HG03558 (cell line): ENCODE measurements around the gene EPHA2.
"Not testable (repeated sequence)": the region's sequence is repeated elsewhere in the genome, so short reads cannot be mapped to it uniquely, and the experiment has no call there.

Experiments used
- ATAC-seq: cut with Tn5 transposase; IDR thresholded peaks from one replicate; pipeline ENCODE4 v1.9.1; 2021; ENCODE audit warnings: moderate number of reproducible peaks; ENCODE audit not compliant: unreplicated experiment; ENCODE audit errors: extremely low read depth

EPHA2 gene

DNA sequence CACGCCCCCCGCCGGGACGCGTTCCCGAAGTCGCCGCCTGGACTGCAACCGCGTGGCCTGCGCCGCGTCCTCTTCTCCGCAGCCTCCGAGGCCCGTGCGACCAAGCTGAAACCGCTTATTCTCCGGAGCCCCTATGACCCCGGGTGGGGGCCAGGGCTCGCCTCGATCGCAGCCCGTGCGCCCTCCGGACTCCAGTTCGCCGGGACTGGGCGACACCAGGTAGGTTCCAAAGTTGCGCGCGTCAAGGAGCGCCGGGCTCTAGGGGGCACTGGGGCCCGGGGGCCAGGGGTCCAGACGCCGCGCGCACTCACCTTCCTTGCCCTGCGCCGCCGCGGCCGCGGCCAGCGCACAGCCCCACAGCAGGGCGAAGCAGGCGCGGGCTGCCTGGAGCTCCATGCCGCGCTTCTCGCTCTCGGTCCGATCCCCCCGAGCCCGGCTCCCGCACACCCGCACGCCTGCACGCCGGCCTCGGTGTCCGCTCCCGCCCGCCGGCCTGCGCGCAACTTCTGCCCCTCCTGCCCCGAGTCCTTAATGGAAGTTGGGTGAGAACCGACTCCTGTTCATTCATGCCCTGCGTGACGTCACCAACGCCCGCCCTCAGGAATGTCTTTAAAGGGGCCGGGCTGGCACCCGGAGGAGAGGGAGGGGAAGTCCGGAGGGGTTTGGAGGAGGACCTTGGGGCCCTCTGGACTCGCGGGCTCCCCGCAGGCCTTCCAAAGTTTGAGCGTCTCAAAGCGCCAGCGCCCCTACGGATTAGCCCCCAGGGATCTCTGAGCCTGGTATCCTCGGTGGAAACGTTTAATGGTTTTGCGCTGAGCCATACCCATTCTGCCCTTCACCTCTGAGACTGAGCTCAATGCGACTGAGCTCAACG is at the start of gene EPHA2:
Gene EPHA2, minus strand, starts transcription at position 533 of the 874 bp plus-strand sequence. Its CDS starts 137 bp downstream, at position 396.
- ATAC-seq, result no peak

DNA sequence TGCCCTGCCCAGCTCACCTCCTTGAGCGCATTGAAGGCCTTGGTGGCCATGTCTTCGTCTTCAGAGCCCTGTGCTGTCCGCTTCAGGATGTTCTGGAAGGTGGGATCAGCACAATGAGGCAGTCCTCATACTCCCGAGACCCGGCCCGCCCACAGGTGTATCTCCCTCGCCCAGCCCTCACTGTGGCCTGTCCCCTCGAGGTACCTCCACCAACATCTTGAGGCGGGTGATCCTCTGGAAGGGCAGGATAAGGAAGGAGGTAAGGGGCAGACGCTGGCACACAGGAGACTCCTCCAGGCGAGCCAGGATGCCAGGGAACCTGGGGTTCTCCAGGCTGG is 49.4 kb upstream of the EPHA2 start:
- ATAC-seq, result no peak

- no peak for ATAC-seq
Measured at GRCh38 chr1:16204634-16205333, 48.9 kb upstream of the EPHA2 start.

DNA sequence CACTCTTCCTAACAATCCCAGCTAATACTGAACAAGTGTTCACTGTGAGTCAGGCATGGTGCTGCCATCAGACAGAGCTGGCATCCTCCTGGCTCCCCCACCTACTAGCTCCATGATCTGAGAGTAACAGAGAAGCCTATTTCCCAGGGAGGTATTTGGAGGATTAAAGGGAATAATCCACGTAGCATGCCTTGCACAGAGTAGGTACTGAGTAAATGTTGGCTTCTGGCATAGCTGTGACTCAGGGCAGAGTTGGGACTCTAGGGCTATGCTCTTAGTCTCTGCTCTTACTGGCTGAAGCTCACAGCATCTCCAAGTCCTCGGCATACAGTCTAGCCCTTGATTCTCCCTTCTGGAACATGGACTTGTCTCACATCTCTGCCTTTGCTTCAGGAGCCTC is 48.3 kb upstream of the EPHA2 start:
- no peak for ATAC-seq

GRCh38 chr1:16203550-16203949 is 47.7 kb upstream of the EPHA2 start:
- ATAC-seq, result no peak

GRCh38 chr1:16202281-16203210 is 46.7 kb upstream of the EPHA2 start:
- no peak for ATAC-seq

DNA sequence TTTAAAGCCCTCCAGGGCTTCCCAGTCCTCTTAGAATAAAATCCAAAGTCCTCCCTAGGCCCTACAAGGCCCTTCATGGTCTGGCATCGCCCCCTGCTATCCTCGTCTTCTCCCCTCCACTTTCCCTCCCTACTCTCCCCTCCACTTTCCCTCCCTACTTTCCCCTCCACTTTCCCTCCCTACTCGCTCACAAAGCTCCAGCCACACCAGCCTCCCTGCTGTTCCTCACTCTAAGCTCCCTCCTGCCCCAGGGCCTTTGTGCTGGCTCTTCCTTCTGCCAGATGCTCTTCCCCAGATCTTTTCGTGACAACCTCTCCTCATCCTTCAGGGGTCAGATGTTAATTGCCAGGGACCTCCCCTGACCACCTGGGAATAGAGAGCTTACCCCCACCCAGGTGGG is 43.8 kb upstream of the EPHA2 start:
- ATAC-seq, result no peak

- ATAC-seq, result no peak
Measured at GRCh38 chr1:16199157-16199501, 43.3 kb upstream of the EPHA2 start.

DNA sequence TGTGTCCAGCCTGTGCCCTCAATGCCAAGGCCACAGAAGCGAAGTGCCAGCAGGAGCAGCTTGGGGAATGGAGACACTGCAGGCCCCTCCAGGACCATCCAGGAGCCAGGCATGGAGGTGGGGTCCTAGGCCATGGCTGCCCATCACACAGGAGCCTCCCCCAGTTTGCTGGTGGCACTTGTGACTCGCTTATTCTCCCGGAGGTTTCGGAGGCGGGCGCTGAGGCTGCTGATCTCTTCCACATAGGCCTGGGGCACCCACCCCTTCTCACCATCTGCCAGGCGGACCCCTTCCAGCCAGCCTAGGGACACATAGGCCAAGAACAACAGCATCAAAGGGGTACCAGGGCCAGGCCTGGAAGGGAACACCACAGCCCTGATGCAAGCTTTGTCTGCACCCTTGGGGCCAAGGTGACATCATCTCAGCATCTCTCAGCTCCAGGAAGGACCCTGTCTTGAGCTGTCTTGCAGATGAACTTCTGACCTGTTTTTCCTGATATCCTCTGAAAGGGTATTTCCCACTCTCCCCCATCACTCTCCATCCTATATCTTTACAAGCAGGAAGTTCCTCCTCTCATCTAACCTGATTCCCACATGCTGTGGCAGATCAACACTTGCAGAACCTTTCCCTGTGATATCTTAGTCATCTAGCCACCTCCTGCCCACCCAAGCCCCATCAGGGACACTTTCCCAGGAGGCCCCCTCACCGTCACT is 42.7 kb upstream of the EPHA2 start:
- no peak for ATAC-seq

GRCh38 chr1:16196874-16197273 is 41.0 kb upstream of the EPHA2 start:
- no peak for ATAC-seq

GRCh38 chr1:16196139-16196538 is 40.3 kb upstream of the EPHA2 start:
- not testable (repeated sequence) for ATAC-seq

DNA sequence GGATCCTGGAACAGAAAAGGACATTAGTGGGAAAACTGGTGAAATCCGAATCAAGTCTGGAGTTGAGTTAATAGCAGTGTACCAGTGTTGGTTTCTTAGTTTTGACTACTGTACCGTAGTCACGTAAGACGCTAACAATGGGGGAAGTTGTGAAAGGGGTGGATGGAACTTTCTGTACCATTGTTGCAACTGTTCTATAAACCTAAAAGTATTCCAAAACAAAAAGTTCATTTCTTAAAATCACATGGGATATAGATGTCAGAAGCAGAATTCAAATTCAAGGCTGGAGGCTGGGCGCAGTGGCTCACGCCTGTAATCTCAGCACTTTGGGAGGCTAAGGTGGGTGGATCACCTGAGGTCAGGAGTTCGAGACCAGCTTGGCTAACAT is 39.6 kb upstream of the EPHA2 start:
- no peak for ATAC-seq

GRCh38 chr1:16191916-16192546 is 36.2 kb upstream of the EPHA2 start:
- no peak for ATAC-seq

DNA sequence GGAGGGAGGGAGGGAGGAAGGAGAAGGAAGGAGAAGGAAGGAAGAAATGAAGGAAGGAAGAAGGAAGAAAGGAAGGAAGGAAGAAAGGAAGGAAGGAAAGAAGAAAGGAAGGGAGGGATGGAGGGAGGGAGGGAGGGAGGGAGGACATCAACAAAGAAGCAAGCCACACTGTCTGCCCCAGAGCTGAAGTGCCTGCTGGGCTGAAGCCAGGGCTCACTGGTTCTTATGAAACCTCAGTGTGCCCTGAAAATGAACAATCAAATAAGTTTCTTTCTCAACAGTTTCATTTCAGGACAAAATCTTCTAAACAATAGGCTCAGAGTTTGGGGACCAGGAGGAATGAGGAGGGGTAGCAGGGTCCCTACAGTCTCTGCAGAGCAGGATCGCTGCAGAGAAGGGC is 35.4 kb upstream of the EPHA2 start:
- ATAC-seq, result no peak

DNA sequence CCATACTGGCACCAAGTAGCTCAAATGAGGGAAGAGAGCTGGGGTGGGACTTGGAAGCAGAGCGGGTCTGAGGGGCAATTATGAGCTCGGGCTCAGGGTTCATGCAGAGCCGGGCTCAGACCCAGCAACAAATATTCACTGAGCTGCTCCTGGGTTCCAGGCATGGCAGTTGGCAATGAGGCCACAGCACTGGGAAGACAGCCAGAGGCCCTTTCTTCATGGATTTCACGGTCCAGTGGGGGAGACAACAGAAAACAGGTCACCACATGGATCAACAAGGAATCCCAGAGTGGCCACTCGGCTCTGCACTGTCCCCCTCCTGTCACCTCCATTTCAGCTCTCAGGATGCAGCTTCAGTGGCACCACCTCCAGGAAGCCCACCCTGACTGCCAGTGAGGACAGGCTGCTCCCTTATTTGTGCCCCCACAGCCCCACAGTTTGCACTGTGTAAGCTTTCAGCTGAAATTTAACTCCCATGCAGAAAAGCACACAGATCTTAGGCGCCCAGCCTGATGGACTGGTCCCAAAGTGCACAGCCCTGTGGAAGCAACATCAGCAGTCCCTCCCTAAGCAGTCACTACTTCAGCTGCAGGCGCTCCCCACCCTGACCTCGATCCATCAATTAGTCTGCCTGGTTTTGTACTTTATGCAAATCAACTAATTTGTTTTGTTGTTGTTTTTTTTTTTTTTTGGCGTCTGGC is 34.2 kb upstream of the EPHA2 start:
- ATAC-seq, result no peak

DNA sequence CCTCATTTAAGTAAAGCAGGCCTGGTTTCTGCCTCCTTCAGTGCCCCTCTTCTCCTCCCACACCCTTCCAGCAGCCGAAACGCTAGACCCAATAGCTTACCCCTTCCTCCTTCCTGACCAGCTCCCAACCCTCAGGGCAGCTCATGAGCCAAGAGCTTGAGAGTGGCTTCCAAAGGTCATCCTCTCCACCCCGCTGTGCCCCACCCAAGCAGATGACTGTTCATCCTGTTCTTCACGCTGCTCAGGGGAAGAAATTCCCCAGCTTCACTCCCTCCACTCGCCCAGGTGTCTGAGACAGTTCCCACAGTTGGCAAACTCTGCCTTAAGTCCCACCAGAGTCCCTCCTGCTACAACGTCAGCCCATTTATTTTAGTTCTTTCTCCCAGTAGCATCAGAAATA is 33.1 kb upstream of the EPHA2 start:
- ATAC-seq, result no peak

DNA sequence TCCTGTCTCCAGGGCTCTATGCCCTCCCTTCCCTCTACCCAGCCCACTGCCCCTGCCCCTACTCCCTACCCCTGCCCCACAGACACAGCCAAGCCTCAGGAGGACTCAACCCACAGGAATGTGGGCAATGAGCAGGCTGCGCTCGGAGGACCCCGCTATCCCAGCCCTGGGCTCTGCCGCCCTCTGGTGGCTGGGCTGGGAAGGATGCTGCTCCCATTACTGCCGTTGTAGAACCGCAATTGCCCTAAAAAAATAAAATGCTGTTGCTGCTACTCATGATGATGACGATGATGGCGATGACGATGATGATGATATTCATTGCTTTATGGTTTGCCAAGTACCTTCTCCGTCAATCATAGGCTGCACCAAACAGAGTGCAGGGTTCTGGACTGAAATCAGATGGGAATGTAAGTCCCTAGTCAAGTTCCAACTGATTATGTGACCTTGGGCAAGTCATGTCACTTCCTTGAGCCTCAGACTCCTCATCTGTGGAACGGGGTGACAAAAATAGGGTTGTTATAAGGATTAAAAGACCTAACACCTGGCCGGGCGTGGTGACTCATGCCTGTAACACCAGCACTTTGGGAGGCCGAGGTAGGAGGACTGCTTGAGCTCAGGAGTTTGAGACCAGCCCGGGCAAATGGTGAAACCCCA is 32.0 kb upstream of the EPHA2 start:
- no peak for ATAC-seq

- no peak for ATAC-seq
Measured at GRCh38 chr1:16186655-16187235, 30.9 kb upstream of the EPHA2 start.
